HG02973 (cell line): ENCODE measurements around the gene DRD3.

Experiments
- ATAC-seq: cut with Tn5 transposase; IDR thresholded peaks from one replicate; pipeline ENCODE4 v1.9.1; 2021; ENCODE audit warnings: moderate library complexity; ENCODE audit not compliant: unreplicated experiment

Gene DRD3

DNA sequence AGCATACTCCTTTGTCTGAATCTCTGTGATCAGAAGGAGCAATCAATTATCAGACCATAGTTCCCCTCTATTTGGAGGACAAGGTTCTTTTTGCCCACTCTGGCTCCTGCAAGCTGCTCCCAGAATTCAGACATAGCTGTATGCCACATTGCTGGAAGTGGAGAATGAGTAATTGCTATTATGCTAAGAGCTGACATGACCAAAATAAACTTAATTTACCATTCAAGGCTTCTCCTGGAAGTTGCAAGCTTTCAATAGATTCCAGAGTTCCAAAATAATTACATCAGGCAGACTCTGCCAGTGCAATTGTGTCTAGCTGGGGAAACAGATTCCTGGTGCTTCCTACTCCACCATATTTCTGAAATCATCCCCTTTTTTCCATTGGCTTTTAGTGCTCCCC is 7.6 kb upstream of the DRD3 start:
- no peak for ATAC-seq

DNA sequence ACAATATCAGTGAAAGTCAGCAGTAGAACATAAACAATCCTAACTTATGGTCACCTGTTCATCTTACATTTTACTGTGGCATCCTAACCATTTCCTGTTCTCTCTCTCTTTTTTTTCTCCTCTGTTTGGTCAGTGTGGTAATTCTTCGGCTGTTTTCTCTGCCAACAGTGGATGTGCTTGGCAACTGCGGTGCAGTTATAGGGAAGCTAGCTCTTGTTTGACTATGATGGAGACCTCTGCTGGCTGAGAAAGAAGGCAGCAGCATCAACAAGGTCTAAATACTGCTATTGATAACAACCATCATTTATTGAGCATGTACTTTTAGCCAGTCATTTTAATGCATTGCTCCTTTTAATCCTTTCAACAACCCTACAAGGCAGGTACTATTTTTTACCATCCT is 723 bp upstream of the DRD3 start:
- no peak for ATAC-seq

DNA sequence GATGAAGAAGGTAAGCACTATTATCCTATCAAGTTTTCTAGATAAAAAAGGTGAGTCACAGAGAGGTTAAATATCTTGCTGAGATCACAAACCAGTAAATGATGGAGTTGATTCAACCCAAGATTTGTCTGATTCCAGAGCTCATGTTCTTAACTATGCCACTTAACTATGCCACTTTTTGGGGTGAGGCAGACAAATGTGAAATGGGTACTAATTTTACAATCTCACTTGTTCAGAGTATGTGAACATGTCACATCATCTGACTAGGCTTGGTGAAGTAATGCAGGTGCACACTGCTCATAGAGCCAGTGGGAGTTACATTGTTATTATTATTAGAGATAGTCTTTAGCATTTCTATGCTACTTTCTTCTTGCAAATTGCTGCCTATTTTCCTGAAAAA is 2.0 kb downstream of the DRD3 start:
- no peak for ATAC-seq

DNA sequence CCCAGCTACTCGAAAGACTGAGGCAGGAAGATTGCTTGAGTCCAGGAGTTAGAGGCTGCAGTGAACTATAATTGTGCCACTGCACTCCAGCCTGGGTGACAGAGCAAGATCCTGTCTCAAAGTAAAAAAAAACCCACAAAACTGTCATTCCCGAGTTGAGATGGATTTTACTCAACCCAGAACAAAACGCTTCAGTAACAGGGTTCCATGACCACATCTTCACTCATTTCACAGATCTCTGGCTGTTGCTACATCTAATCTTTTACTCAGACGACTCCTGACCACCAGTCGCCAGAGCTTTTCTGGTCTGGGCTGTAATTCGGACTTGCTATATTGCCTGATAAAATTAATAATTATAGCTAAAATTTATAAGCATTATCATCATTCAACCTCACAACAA is 2.4 kb downstream of the DRD3 start:
- no peak for ATAC-seq

GRCh38 chr3:114175204-114175987 is 3.5 kb downstream of the DRD3 start:
- no peak for ATAC-seq

GRCh38 chr3:114171677-114172076 is 7.2 kb downstream of the DRD3 start:
- no peak for ATAC-seq

GRCh38 chr3:114168150-114168549 is 10.7 kb downstream of the DRD3 start:
- ATAC-seq = no peak

DNA sequence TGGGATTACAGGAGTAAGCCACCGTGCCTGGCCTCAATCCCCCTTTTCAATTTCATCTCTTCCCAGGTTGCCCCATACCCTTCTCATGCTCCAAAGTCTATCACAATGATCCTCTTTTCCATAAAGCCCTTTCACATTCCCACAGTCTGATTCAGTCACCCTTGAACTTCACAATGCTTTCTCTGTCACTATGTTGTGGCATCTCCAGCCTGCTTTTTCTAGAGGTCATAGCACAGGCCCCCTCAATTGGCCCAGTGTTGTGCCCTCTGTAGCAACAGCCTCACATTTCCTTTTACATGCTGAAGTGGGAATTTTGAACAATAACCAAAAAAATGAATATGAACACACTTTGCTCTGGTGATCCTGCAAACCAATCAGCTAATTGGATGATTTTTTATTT is 21.5 kb downstream of the DRD3 start:
- ATAC-seq = no peak

- no peak for ATAC-seq
Measured at GRCh38 chr3:114155370-114155821, 23.5 kb downstream of the DRD3 start.

- ATAC-seq = no peak
Measured at GRCh38 chr3:114154321-114154821, 24.5 kb downstream of the DRD3 start.

GRCh38 chr3:114152519-114153151 is 26.2 kb downstream of the DRD3 start:
- ATAC-seq = peak; percentile 93

GRCh38 chr3:114151091-114151490 is 27.8 kb downstream of the DRD3 start:
- no peak for ATAC-seq

- ATAC-seq = no peak
Measured at GRCh38 chr3:114147251-114147650, 31.6 kb downstream of the DRD3 start.

- ATAC-seq = no peak
Measured at GRCh38 chr3:114144909-114145688, 33.8 kb downstream of the DRD3 start.

DNA sequence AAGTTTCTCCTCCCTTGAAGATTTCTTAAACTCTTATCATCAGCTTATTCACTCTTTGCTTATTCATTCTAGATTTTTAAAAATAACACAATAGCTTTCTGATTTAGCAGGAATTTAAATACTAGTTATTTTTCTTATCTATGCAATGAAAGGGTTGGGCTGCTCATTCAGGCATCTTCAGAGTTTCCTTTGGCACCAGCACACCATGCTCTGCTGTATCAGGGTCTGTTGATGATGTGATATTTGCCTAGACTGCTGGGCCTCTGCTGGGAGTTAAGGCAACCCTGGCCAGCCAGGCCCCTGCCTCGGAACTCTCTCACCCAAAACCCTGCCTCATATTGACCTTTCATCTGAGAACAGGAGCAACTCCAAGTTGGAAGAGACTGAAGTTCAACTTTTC is 35.0 kb downstream of the DRD3 start:
- ATAC-seq = no peak

GRCh38 chr3:114139836-114140235 is 39.0 kb downstream of the DRD3 start:
- ATAC-seq = no peak

DNA sequence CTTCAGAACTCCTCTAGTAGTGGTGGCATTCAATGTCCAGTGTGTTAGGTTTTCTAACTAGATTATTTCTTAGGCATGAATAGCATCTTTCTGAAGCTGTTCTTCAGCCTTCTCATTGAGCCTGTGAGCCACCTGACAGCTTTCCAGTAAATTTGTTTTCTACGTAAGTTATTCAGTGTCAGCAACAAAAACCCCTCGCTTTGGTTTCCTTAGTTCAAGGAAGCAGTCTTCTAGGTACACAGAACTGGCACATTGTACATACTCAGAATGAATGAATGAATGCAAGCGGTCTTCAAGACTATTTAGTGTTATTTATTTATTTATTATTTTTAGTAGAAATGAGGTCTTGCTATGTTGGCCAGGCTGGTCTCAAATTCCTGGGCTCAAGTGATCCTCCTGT is 44.9 kb downstream of the DRD3 start:
- no peak for ATAC-seq

DNA sequence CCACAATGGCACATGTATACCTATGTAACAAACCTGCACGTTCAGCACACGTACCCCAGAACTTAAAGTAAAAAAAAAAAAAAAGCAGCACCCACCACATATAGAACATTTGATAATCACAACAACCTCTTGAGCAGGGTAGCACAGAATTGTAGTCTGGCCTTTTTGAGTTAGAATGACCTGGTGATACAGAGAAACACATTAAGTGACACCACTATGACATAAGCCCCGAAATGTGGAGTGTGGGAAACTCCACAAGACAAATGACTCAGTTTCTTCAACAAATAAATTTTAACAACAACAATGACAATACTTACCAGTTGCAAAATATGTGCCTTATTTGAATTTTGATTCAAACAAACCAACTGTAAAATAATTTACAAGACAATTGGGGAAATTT is 46.4 kb downstream of the DRD3 start:
- no peak for ATAC-seq

DNA sequence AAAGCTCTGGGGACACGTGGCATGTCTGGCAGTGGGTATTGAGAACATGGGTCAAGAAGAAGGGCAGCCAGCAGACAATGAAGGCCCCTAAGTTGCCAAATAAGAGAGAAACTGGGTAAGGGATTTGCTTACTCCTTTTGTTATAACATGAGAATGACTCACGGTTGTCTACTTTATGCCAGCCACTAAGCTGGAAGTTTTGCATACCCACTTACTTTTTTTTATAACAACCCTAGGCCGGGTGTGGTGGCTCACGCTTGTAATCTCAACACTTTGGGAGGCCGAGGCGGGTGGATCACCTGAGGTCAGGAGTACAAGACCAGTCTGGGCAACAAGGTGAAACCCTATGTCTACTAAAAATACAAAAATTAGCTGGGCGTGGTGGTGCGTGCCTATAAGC is 50.0 kb downstream of the DRD3 start:
- no peak for ATAC-seq

- ATAC-seq = no peak
Measured at GRCh38 chr3:114128231-114128630, 50.6 kb downstream of the DRD3 start.

GRCh38 chr3:114127517-114127916 is 51.3 kb downstream of the DRD3 start:
- no peak for ATAC-seq

DNA sequence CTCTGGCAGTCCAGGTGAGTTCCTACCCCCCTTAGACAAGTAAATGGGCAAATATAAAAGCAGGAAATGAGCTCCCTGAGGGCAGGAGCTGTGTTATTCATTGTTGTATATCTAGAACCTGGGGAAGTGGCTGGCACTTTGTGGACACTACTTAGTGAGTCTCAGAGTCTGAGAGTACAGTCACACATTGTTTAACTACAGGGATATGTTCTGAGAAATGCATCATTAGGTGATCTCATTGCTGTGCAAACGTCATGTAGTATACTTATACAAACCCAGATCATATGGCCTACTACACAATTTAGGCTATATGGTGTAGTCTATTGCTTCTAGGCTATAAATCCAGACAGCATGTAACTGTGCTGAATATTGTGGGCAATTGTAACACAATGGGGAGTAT is 52.4 kb downstream of the DRD3 start:
- ATAC-seq = no peak
